HepG2 (cell line): Measurements from ENCODE around the gene MOB4. TPM values are rescaled to one million over a fixed set of nuclear protein-coding genes. Genes with fewer than 3 reads are reported as not detected.

Experiments used
- ATAC-seq: fragments of 200-7000 bp; cut with Tn5 transposase; 3 replicates; pipeline ENCODE4 v1.9.1; 2020; ENCODE audit warnings: mild to moderate bottlenecking, moderate library complexity
- BruUV-seq: library from RNA; stranded (reverse); fragments of 400-500 nt; replicated peaks from 2 replicates; lab custom pipeline; 2021; lab: Mats Ljungman, UMichigan
- CTCF ChIA-PET: fragments of 300-600 bp; formaldehyde crosslinking; extraction: SDS; loops from one replicate; lab custom pipeline; 2021; ENCODE audit warnings: low total read pairs, inconsistent platforms, low intra/inter-chr PET ratio; lab: Yijun Ruan, JAX
- POLR2A ChIA-PET: fragments of 350-600 bp; sonication (Branson Sonifier 250); formaldehyde crosslinking; loops from one replicate; lab custom pipeline; 2020; ENCODE audit warnings: antibody characterized with exemption, inconsistent platforms; lab: Yijun Ruan, JAX
- DNase-seq: peaks from one replicate; pipeline ENCODE4 v3.0.0-alpha.2; 2015; ENCODE audit warnings: low spot score
- FAIRE-seq: peaks from 3 replicates; lab custom pipeline; 2011; peaks lifted over from hg19 to GRCh38; lab: Jason Lieb, UNC
- H2AFZ ChIP-seq: one replicate; pipeline ENCODE4 v1.6.1; 2011; ENCODE audit warnings: low read length, inconsistent platforms
- H3K27ac ChIP-seq: fragments of 300-600 bp; 3 replicates; pipeline ENCODE4 v1.8.0; 2011; ENCODE audit warnings: mixed run types, mild to moderate bottlenecking, mixed read lengths, low read length, inconsistent platforms; ENCODE audit not compliant: insufficient read depth; ENCODE audit errors: extremely low read length
- H3K27me3 ChIP-seq, 2 experiments: fragments of 200-600 bp in 1 of 2; 2 replicates in 1 of 2; 3 replicates in 1 of 2; pipeline versions ENCODE4 v1.6.0 to v1.8.0; 2011; ENCODE audit warnings: low read length in 2 of 2, mild to moderate bottlenecking in 2 of 2, moderate library complexity in 2 of 2, inconsistent platforms in 1 of 2; ENCODE audit not compliant: insufficient read depth in 2 of 2, control insufficient read depth in 1 of 2
- H3K36me3 ChIP-seq, 2 experiments: fragments of 200-600 bp in 1 of 2; replicated peaks in 1 of 2; 2 replicates in 1 of 2; 3 replicates in 1 of 2; pipeline versions ENCODE4 v1.5.1 to v1.8.0; 2011; ENCODE audit warnings: low read length in 2 of 2, inconsistent platforms in 1 of 2; ENCODE audit not compliant: insufficient read depth in 2 of 2, control insufficient read depth in 1 of 2
- H3K4me1 ChIP-seq: 2 replicates; pipeline ENCODE4 v1.5.1; 2012; ENCODE audit warnings: low read length, inconsistent platforms; ENCODE audit not compliant: insufficient read depth
- H3K4me2 ChIP-seq: 2 replicates; pipeline ENCODE4 v1.6.0; 2011; ENCODE audit warnings: low read depth, low read length, inconsistent platforms
- H3K4me3 ChIP-seq, 3 experiments: fragments of 200-600 bp in 1 of 3; sonication (generic), shearing (Covaris generic) in 1 of 3; replicated peaks in 1 of 3; 2 replicates each; pipeline ENCODE4 v1.5.1; 2011 to 2016; ENCODE audit warnings: low read length in 3 of 3, inconsistent platforms in 2 of 3, low read depth in 2 of 3, mild to moderate bottlenecking in 2 of 3, control low read depth in 1 of 3, mixed read lengths in 1 of 3; ENCODE audit not compliant: insufficient read depth in 1 of 3
- H3K79me2 ChIP-seq: one replicate; pipeline ENCODE4 v1.6.1; 2011; ENCODE audit warnings: low read length, inconsistent platforms; ENCODE audit not compliant: insufficient read depth
- H3K9ac ChIP-seq: 2 replicates; pipeline ENCODE4 v1.6.0; 2011; ENCODE audit warnings: mild to moderate bottlenecking, low read depth, low read length, inconsistent platforms; ENCODE audit not compliant: insufficient read depth
- H3K9me3 ChIP-seq: 2 replicates; pipeline ENCODE4 v1.5.1; 2012; ENCODE audit warnings: mild to moderate bottlenecking, low read length
- H4K20me1 ChIP-seq: 2 replicates; pipeline ENCODE4 v1.6.0; 2011; ENCODE audit warnings: inconsistent platforms, mild to moderate bottlenecking, low read length, moderate library complexity; ENCODE audit not compliant: insufficient read depth
- ATRX ChIP-seq: sonication (generic); formaldehyde crosslinking; IDR thresholded peaks from 2 replicates; pipeline ENCODE4 v1.4.0; 2020; ENCODE audit warnings: missing genetic modification reagents, borderline replicate concordance
- BORCS8-MEF2B ChIP-seq: sonication (generic); formaldehyde crosslinking; IDR thresholded peaks from 2 replicates; pipeline ENCODE4 v1.8.0; 2022; ENCODE audit warnings: mild to moderate bottlenecking, missing genetic modification reagents
- CREB3 ChIP-seq: sonication (generic); formaldehyde crosslinking; IDR thresholded peaks from 2 replicates; pipeline ENCODE4 v1.5.0; 2020; ENCODE audit warnings: missing genetic modification reagents
- MAFF ChIP-seq: IDR thresholded peaks from 2 replicates; pipeline ENCODE4 v1.6.1; 2011; ENCODE audit warnings: low read depth, low read length, improper control_type of control experiment
- MAFK ChIP-seq, 2 experiments: IDR thresholded peaks in 1 of 2; conservative IDR thresholded peaks in 1 of 2; 2 replicates each; pipeline ENCODE4 v1.6.1; 2011; ENCODE audit warnings: improper control_type of control experiment in 2 of 2, low read length in 2 of 2
- MLLT10 ChIP-seq: sonication (generic); formaldehyde crosslinking; IDR thresholded peaks from 2 replicates; pipeline ENCODE4 v1.4.0; 2020; ENCODE audit warnings: missing genetic modification reagents
- SETDB1 ChIP-seq: sonication (generic); formaldehyde crosslinking; IDR thresholded peaks from 2 replicates; pipeline ENCODE4 v1.5.1; 2020; ENCODE audit warnings: missing genetic modification reagents, mild to moderate bottlenecking, borderline replicate concordance
- TBP ChIP-seq: sonication (generic); formaldehyde crosslinking; IDR thresholded peaks from 2 replicates; pipeline ENCODE4 v1.5.0; 2020; ENCODE audit warnings: missing genetic modification reagents
- THRA ChIP-seq: sonication (generic); formaldehyde crosslinking; IDR thresholded peaks from 2 replicates; pipeline ENCODE4 v1.4.0; 2020; ENCODE audit warnings: missing genetic modification reagents, borderline replicate concordance
- ZNF367 ChIP-seq: sonication (generic); formaldehyde crosslinking; IDR thresholded peaks from 2 replicates; pipeline ENCODE4 v1.4.0; 2020; ENCODE audit warnings: missing genetic modification reagents, borderline replicate concordance
- WGBS: methylation state at CpG from one replicate; pipeline ENCODE4 v1.1.6; 2017; ENCODE audit warnings: low lambda C conversion rate; 5-methylcytosine and 5-hydroxymethylcytosine counted together
- in situ Hi-C: cut with HindIII; loops from 2 replicates; pipeline ENCODE4 v1.10.0; 2017; ENCODE audit warnings: low pct_unique_long_range_greater_than_20kb; ENCODE audit not compliant: extremely low pct_ligation_motif_present
- intact Hi-C: fragments of 100-400 bp; cut with micrococcal nuclease; formaldehyde crosslinking; loops from one replicate; pipeline ENCODE4 v1.10.0; 2022; ENCODE audit not compliant: unreplicated experiment
- polyA plus RNA-seq, 8 experiments: library from polyadenylated mRNA; depleted of rRNA in 3 of 8; stranded (reverse) in 7 of 8; unstranded in 1 of 8; fragments of >200 nt; fragmentation: Illumina TruSeq in 4 of 8; extraction: Trizol in 4 of 8; gene quantifications; 2 replicates each; pipeline versions ENCODE4 v1.2.1 to v1.2.3, GENCODE V29; 2011 to 2016; ENCODE audit warnings: low read depth in 4 of 8, missing spikeins in 1 of 8, mixed read lengths in 1 of 8; ENCODE audit not compliant: insufficient read depth in 1 of 8
- total RNA-seq, 5 experiments: library from RNA; depleted of rRNA; stranded (reverse); fragments of >200 nt; fragmentation: Illumina TruSeq; extraction: Trizol; gene quantifications; 2 replicates each; pipeline ENCODE4 v1.2.3, GENCODE V29; 2016; ENCODE audit warnings: low read depth in 1 of 5

The MOB4 gene
- total and polyA plus RNA-seq, 2 of the 13 experiments (the other 11 are each of a cell fraction or from before 2014, with no cell fraction given) = 35.7 to 38.6 TPM

- Histone ChIP-seq H3K36me3 (peaks cover 7 to 23% of the 10 kb centered on the region in 2 experiments), H3K9ac (no peak overlapping the region), H4K20me1 (peaks cover 16% of the 10 kb centered on the region), H3K79me2 (peaks cover 36% of the 10 kb centered on the region), H3K4me3 (no peak overlapping the region), H3K4me1 (peaks cover 23% of the 10 kb centered on the region), H3K4me2 (no peak overlapping the region), H3K9me3 (no peaks in the 10 kb centered on the region), H2AFZ (no peak overlapping the region), H3K27ac (no peak overlapping the region), H3K27me3 (no peaks in the 10 kb centered on the region)
- TF ChIP-seq MAFF (peak; percentile 78), MAFK (conservative IDR thresholded peaks at IDR 0.05 in 1 of 2, IDR thresholded peaks at IDR 0.05 in 1 of 2; ENCODE audit: low read length in 2 of 2) (peak; percentile 81 to 87), TBP (CRISPR knock-in tag) (no peak)
- POLR2A ChIA-PET = interaction anchor here (1.4 to 4.5 kb wide), 2 partner anchors 9 to 56 kb away, joined by 5 to 35 read pairs; partner anchors contain the start of gene MOB4
- FAIRE-seq (no peak), ATAC-seq (no peak), DNase-seq (no peak)
- in situ Hi-C loops = no loop called here
- CTCF ChIA-PET = no interaction called here
- BruUV-seq = no TSS peak
- intact Hi-C loops = no loop called here
- 94% methylated on average over 5 of the region's 5 CpGs for WGBS
Observed at GRCh38 chr2:197506658-197507057, 9.2 kb upstream of the MOB4 start.

- no peaks in the 10 kb centered on the region for H3K36me3 ChIP-seq
- peaks cover 35% of the 10 kb centered on the region for H3K79me2 ChIP-seq
- FAIRE-seq = no peak
- no peak for ATAC-seq
- H3K4me2 ChIP-seq = no peak overlapping the region
- peaks cover 37% of the 10 kb centered on the region for H3K4me1 ChIP-seq
- no peak for DNase-seq
- CTCF ChIA-PET = no interaction called here
- no peaks in the 10 kb centered on the region for H3K9me3 ChIP-seq
- H3K27ac ChIP-seq = no peak overlapping the region
- H3K4me3 ChIP-seq = no peak overlapping the region
- H3K27me3 ChIP-seq = no peaks in the 10 kb centered on the region; a peak in 1 of 5 replicates
- BruUV-seq = no TSS peak
- intact Hi-C loops = no loop called here
- in situ Hi-C loops = loop anchor here (10.0 kb wide), 1 partner anchor 191 kb away; the partner anchor contains the start of gene MARS2
- peaks cover 16% of the 10 kb centered on the region for H4K20me1 ChIP-seq
- no peak overlapping the region for H2AFZ ChIP-seq
- no peak for TF ChIP-seq MLLT10 (CRISPR knock-in tag)
- no peak for TF ChIP-seq ZNF367
- TF ChIP-seq THRA = no peak
- no peak for TF ChIP-seq SETDB1 (CRISPR knock-in tag)
- no peak for TF ChIP-seq BORCS8-MEF2B
- TF ChIP-seq CREB3 = no peak
- no peak for TF ChIP-seq ATRX (CRISPR knock-in tag)
- POLR2A ChIA-PET = interaction anchor here (1.1 to 5.6 kb wide), 3 partner anchors 9 to 79 kb away, joined by 4 to 177 read pairs (median 5); partner anchors contain the start of genes HSPD1, HSPE1 and SF3B1
- WGBS = 95% methylated on average over 5 of the region's 5 CpGs
- H3K9ac ChIP-seq = no peak overlapping the region
Observed at GRCh38 chr2:197513915-197514314, 2.0 kb upstream of the MOB4 start.
